ENCODE measurements around the gene ARHGAP10. TPM values are rescaled to one million over a fixed set of nuclear protein-coding genes. Genes with fewer than 3 reads are reported as not detected.

ARHGAP10 gene
- total RNA-seq, 2 donors from 2014 or later = 30.3 to 69.6 TPM

DNA sequence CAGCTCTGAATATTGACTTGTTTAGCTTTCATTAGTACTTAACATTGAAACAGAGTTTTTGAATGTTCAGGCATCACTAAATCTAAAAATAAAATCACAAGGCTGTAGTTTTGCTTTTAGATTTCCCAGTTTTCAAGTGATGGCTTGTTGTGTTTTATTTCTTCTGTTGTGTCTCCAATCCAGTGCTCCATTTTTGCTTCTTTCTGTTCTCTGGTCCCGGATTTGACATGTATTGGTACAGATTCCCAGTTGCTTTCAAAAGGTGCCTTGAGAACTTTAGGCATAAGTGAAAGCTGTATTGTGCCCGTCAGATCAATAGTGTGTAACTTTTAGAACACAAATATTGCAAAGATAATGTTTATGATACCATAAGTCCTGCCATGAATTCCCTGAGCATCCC is 53.2 kb downstream of the ARHGAP10 start:
- Histone ChIP-seq H3K27me3 (replicated peaks; ENCODE audit: insufficient read depth) (no peaks in the 10 kb centered on the region), H3K36me3 (no peaks in the 10 kb centered on the region), H3K9me3 (no peaks in the 10 kb centered on the region), H3K4me1 (replicated peaks) (no peaks in the 10 kb centered on the region), H3K4me3 (no peak overlapping the region), H3K27ac (no peak overlapping the region)
- TF ChIP-seq POLR2AphosphoS5 (IDR thresholded peaks at IDR 0.05) (no peak), POLR2A (IDR thresholded peaks at IDR 0.05) (no peak), CTCF (IDR thresholded peaks at IDR 0.05) (no peak)
- 77% methylated on average over 2 of the region's 2 CpGs for WGBS
- intact Hi-C loops (cut with DNase I) = no loop called here
- no peak for DNase-seq (ENCODE audit: low spot score)

GRCh38 chr4:147786031-147786430 is 54.1 kb downstream of the ARHGAP10 start:
- TF ChIP-seq POLR2A (IDR thresholded peaks at IDR 0.05) (no peak), POLR2AphosphoS5 (IDR thresholded peaks at IDR 0.05) (no peak), CTCF (IDR thresholded peaks at IDR 0.05) (no peak)

GRCh38 chr4:147786531-147786930 is 54.6 kb downstream of the ARHGAP10 start:
- H3K27me3 ChIP-seq (replicated peaks; ENCODE audit: insufficient read depth) = no peaks in the 10 kb centered on the region
- H3K36me3 ChIP-seq = no peaks in the 10 kb centered on the region
- no peak overlapping the region for H3K27ac ChIP-seq
- no peak for DNase-seq (ENCODE audit: low spot score)
- 56% methylated on average over 2 of the region's 2 CpGs for WGBS
- intact Hi-C loops (cut with DNase I) = no loop called here
- H3K4me3 ChIP-seq = no peak overlapping the region
- no peaks in the 10 kb centered on the region for H3K4me1 ChIP-seq (replicated peaks)
- no peaks in the 10 kb centered on the region for H3K9me3 ChIP-seq
- no peak for TF ChIP-seq CTCF (IDR thresholded peaks at IDR 0.05)
- TF ChIP-seq POLR2AphosphoS5 (IDR thresholded peaks at IDR 0.05) = no peak
- no peak for TF ChIP-seq POLR2A (IDR thresholded peaks at IDR 0.05)

More at GRCh38 chr4:147786031-147786430, 54.1 kb downstream of the ARHGAP10 start:
- no peaks in the 10 kb centered on the region for H3K27me3 ChIP-seq (replicated peaks; ENCODE audit: insufficient read depth)
- no peaks in the 10 kb centered on the region for H3K4me1 ChIP-seq (replicated peaks)
- no peak overlapping the region for H3K27ac ChIP-seq
- no peak overlapping the region for H3K4me3 ChIP-seq
- WGBS = 73% methylated on average over 2 of the region's 2 CpGs
- no peaks in the 10 kb centered on the region for H3K36me3 ChIP-seq
- H3K9me3 ChIP-seq = no peaks in the 10 kb centered on the region
- intact Hi-C loops (cut with DNase I) = no loop called here
- no peak for DNase-seq (ENCODE audit: low spot score)

- WGBS = 74% methylated on average over 2 of the region's 2 CpGs
- TF ChIP-seq POLR2AphosphoS5 (IDR thresholded peaks at IDR 0.05) (no peak), POLR2A (IDR thresholded peaks at IDR 0.05) (no peak), CTCF (IDR thresholded peaks at IDR 0.05) (no peak)
- no peaks in the 10 kb centered on the region for H3K4me1 ChIP-seq (replicated peaks)
- intact Hi-C loops (cut with DNase I) = no loop called here
- H3K36me3 ChIP-seq = no peaks in the 10 kb centered on the region
- DNase-seq (ENCODE audit: low spot score) = no peak
- peak overlapping the region; percentile 3 to 19 for H3K27ac ChIP-seq
- no peak overlapping the region for H3K4me3 ChIP-seq
- no peaks in the 10 kb centered on the region for H3K9me3 ChIP-seq
- H3K27me3 ChIP-seq (replicated peaks; ENCODE audit: insufficient read depth) = no peaks in the 10 kb centered on the region
Measured at GRCh38 chr4:147787204-147787603, 55.3 kb downstream of the ARHGAP10 start.

DNA sequence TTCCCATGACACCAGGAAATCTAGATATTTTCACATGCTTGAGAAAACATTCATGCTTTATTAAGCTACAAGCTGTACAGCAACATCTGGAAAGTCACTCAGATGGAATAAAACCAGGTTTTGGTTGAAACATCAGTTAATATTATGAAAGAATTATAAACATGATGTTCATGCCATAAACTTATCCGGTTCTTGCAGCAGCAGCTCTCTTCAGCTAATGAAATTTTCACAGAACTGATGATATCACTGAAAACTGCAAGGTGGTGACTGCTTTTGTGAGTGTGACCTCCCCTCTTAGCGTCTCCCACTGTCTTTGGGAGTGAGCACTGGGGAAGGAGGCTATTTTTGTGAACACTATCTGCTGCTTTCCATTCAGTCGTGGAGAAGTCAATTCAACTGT is 56.9 kb downstream of the ARHGAP10 start:
- no peak for DNase-seq (ENCODE audit: low spot score)
- TF ChIP-seq CTCF (IDR thresholded peaks at IDR 0.05) (no peak), POLR2A (IDR thresholded peaks at IDR 0.05) (no peak), POLR2AphosphoS5 (IDR thresholded peaks at IDR 0.05) (no peak)
- H3K9me3 ChIP-seq = no peaks in the 10 kb centered on the region
- H3K27ac ChIP-seq = peak overlapping the region; percentile 11 to 21
- no peaks in the 10 kb centered on the region for H3K4me1 ChIP-seq (replicated peaks)
- H3K27me3 ChIP-seq (replicated peaks; ENCODE audit: insufficient read depth) = no peaks in the 10 kb centered on the region
- H3K4me3 ChIP-seq = no peak overlapping the region
- H3K36me3 ChIP-seq = no peaks in the 10 kb centered on the region
- 43% methylated on average over 3 of the region's 3 CpGs for WGBS
- intact Hi-C loops (cut with DNase I) = no loop called here

All from prostate gland (tissue), 2 donors.